ENCODE results near the gene FSTL5. TPM values are rescaled to one million over a fixed set of nuclear protein-coding genes. Genes with fewer than 3 reads are reported as not detected.

Gene FSTL5
- total and polyA plus RNA-seq, 2 of the 8 experiments (the other 6 are each of a cell fraction or from before 2014, with no cell fraction given), result 0.09 to 0.32 TPM

GRCh38 chr4:161604516-161605300, 559.1 kb downstream of the FSTL5 start:
- no peaks in the 10 kb centered on the region for H3K4me1 ChIP-seq (replicated peaks in 1 of 4; ENCODE audit: control insufficient read depth in 3 of 4, insufficient read depth in 4 of 4, low read length in 3 of 4)

More at GRCh38 chr4:161604516-161605300, 559.1 kb downstream of the FSTL5 start:
- ChIA-PET CTCF (ENCODE audit: partially characterized antibody) (no interaction called here), POLR2A (ENCODE audit: partially characterized antibody) (no interaction called here)
- Histone ChIP-seq H3K27me3 (replicated peaks in 1 of 4; ENCODE audit: control insufficient read depth in 3 of 4, extremely low read depth in 1 of 4, insufficient read depth in 3 of 4, low read length in 3 of 4) (no peaks in the 10 kb centered on the region), H2BK12ac (ENCODE audit: low read depth, low read length) (no peak overlapping the region), H2BK15ac (ENCODE audit: low read length) (no peak overlapping the region), H3K4ac (replicated peaks; ENCODE audit: insufficient read length, low read depth, low read length) (no peak overlapping the region), H3K4me2 (ENCODE audit: insufficient read depth in 1 of 2, low read depth in 2 of 2, low read length in 2 of 2) (no peak overlapping the region), H3K36me3 (ENCODE audit: control insufficient read depth in 2 of 4, insufficient read depth in 4 of 4, low read length in 3 of 4) (no peaks in the 10 kb centered on the region), H2AK5ac (ENCODE audit: low read depth, low read length) (no peak overlapping the region), H3K23ac (ENCODE audit: insufficient read length) (no peak overlapping the region), H3K4me3 (ENCODE audit: extremely low read depth in 1 of 4, insufficient read depth in 2 of 4, low read depth in 3 of 4, low read length in 4 of 4) (no peak overlapping the region), H3K79me1 (ENCODE audit: low read depth, low read length) (no peaks in the 10 kb centered on the region), H3K79me2 (ENCODE audit: control insufficient read depth in 1 of 2, insufficient read depth in 2 of 2, low read length in 2 of 2) (no peaks in the 10 kb centered on the region), H3K27ac (ENCODE audit: low read depth, low read length) (no peak overlapping the region), H3K56ac (replicated peaks; ENCODE audit: insufficient read length, low read depth, low read length) (no peak overlapping the region), H3K18ac (ENCODE audit: extremely low read depth, low read length) (no peak overlapping the region), H4K5ac (ENCODE audit: insufficient read length, low read depth, low read length) (no peak overlapping the region), H3K9me3 (ENCODE audit: insufficient read depth in 2 of 2, low read depth in 1 of 2, low read length in 1 of 2) (no peaks in the 10 kb centered on the region), H3K9ac (replicated peaks in 1 of 4; ENCODE audit: extremely low read depth in 1 of 4, low read depth in 3 of 4, low read length in 3 of 4) (no peak overlapping the region), H2AFZ (ENCODE audit: low read length) (no peak overlapping the region), H2BK20ac (ENCODE audit: low read length) (no peak overlapping the region), H4K91ac (replicated peaks; ENCODE audit: insufficient read length, low read length) (no peak overlapping the region), H4K8ac (ENCODE audit: extremely low read depth, insufficient read depth, low read length) (no peak overlapping the region), H3K23me2 (ENCODE audit: low read depth, low read length) (no peaks in the 10 kb centered on the region), H4K20me1 (replicated peaks in 1 of 2; ENCODE audit: control insufficient read depth in 1 of 2, insufficient read depth in 2 of 2, low read length in 2 of 2) (no peaks in the 10 kb centered on the region), H2BK120ac (replicated peaks; ENCODE audit: low read depth, low read length) (no peak overlapping the region), H2BK5ac (ENCODE audit: low read depth, low read length) (no peak overlapping the region), H3K14ac (ENCODE audit: insufficient read length) (no peak overlapping the region)
- no peak for TF ChIP-seq GABPA (IDR thresholded peaks at IDR 0.05; ENCODE audit: borderline replicate concordance, insufficient read depth, low read length)
- TF ChIP-seq SAP30 (IDR thresholded peaks at IDR 0.05; ENCODE audit: insufficient read depth, insufficient replicate concordance, low read length), result no peak
- no peak for TF ChIP-seq SUZ12 (IDR thresholded peaks at IDR 0.05; ENCODE audit: low read length)
- no peak for TF ChIP-seq JUND (IDR thresholded peaks at IDR 0.05; ENCODE audit: low read length)
- no peak for TF ChIP-seq POLR2A (IDR thresholded peaks at IDR 0.05; ENCODE audit: control extremely low read depth in 1 of 2, low read depth in 2 of 2, low read length in 2 of 2)
- FAIRE-seq, result no peak
- DNase-seq (ENCODE audit: low read depth in 1 of 2, low spot score in 2 of 2), result no peak
- WGBS, 2 experiments (ENCODE audit: extremely low coverage in 1 of 2, insufficient coverage in 1 of 2, insufficient read length in 1 of 2, insufficient replicate concordance in 2 of 2, low coverage in 1 of 2, low lambda C conversion rate in 2 of 2, missing lambda C conversion rate in 1 of 2), result 95% methylated on average over 4 of the region's 4 CpGs; no CpG with 5 or more reads in 1 of the 2 experiments

Measured in H1 (cell line).